Thyroid gland (tissue), 4 donors: Measurements from ENCODE around the gene SVOPL. TPM values are rescaled to one million over a fixed set of nuclear protein-coding genes. Genes with fewer than 3 reads are reported as not detected.
"Not testable (repeated sequence)": the region's sequence is repeated elsewhere in the genome, so short reads cannot be mapped to it uniquely, and the experiment has no call there.

ENCODE experiments used
- DNase-seq, 2 donors: peaks; one replicate each; pipeline ENCODE4 v3.0.0-alpha.2; 2019
- H3K27ac ChIP-seq, 3 donors: fragments of 200-600 bp; sonication (generic); 1 replicate in 2 of 3; 2 replicates in 1 of 3; pipeline ENCODE4 v1.5.1; 2016 to 2019; ENCODE audit warnings: mild to moderate bottlenecking in 1 of 3, moderate library complexity in 1 of 3
- H3K27me3 ChIP-seq: fragments of 200-600 bp; sonication (generic); one replicate; pipeline ENCODE4 v1.5.1; 2019
- H3K36me3 ChIP-seq, 2 donors: fragments of 200-600 bp; sonication (generic); one replicate each; pipeline ENCODE4 v1.5.1; 2016 to 2019
- H3K4me1 ChIP-seq, 2 donors: fragments of 200-600 bp; sonication (generic); one replicate each; pipeline ENCODE4 v1.5.1; 2017 to 2019
- H3K4me3 ChIP-seq, 3 donors: fragments of 200-600 bp; sonication (generic); replicated peaks in 1 of 3; 1 replicate in 2 of 3; 2 replicates in 1 of 3; pipeline ENCODE4 v1.5.1; 2016; ENCODE audit warnings: mild to moderate bottlenecking in 1 of 3
- H3K9me3 ChIP-seq: fragments of 200-600 bp; sonication (generic); one replicate; pipeline ENCODE4 v1.5.1; 2017
- POLR2A ChIP-seq, 2 donors: fragments of 450-650 bp; IDR thresholded peaks; one replicate each; pipeline ENCODE4 v1.6.1; 2017; ENCODE audit warnings: antibody characterized with exemption in 2 of 2, mild to moderate bottlenecking in 2 of 2, moderate library complexity in 1 of 2
- WGBS, 2 donors: methylation state at CpG; one replicate each; pipeline ENCODE4 v1.1.5; 2017; 5-methylcytosine and 5-hydroxymethylcytosine counted together
- intact Hi-C: fragments of 100-400 bp; cut with DNase I; formaldehyde crosslinking; loops from one replicate; pipeline ENCODE4 v1.15.1; 2023
- total RNA-seq, 4 donors: library from RNA; depleted of rRNA; stranded (reverse); fragments of >200 nt; gene quantifications; one replicate each; pipeline ENCODE4 v1.2.3, GENCODE V29; 2016
- TF ChIP-seq, protein P1 (sequence below), 6 experiments: fragments of 200-600 bp in 3 of 6; fragments of 450-650 bp in 3 of 6; sonication (generic) in 3 of 6; IDR thresholded peaks; one replicate each; pipeline ENCODE4 v1.5.1; 2016 to 2019; ENCODE audit warnings: antibody characterized with exemption in 6 of 6, mild to moderate bottlenecking in 2 of 6, inconsistent platforms in 1 of 6, moderate library complexity in 1 of 6

The SVOPL gene
- total RNA-seq, 4 donors from 2014 or later: 0.10 TPM; not detected in 3

DNA sequence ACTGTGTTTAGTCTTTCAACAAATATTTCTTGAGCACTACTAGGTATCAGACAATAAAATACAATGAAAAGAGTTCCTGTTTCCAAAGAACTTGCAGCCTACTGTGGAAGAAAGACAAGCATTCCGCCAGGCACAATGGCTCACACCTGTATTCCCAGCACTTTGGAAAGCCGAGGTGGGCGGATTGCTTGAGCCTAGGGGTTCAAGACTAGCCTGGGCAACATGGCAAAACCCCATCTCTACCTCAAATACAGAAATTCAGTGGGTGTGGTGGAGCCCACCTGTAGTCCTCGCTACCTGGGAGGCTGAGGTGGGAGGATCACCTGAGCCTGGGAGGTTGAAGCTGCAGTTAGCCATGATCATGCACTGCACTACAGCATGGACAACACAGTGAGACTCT is 6.1 kb downstream of the SVOPL start:
- Histone ChIP-seq H3K27me3 (no peaks in the 10 kb centered on the region), H3K4me3 (no peak overlapping the region), H3K9me3 (no peaks in the 10 kb centered on the region), H3K36me3 (no peaks in the 10 kb centered on the region), H3K4me1 (no peaks in the 10 kb centered on the region), H3K27ac (no peak overlapping the region)
- intact Hi-C loops: no loop called here
- TF ChIP-seq POLR2A (IDR thresholded peaks at IDR 0.05): no peak
- TF ChIP-seq, protein P1, sequence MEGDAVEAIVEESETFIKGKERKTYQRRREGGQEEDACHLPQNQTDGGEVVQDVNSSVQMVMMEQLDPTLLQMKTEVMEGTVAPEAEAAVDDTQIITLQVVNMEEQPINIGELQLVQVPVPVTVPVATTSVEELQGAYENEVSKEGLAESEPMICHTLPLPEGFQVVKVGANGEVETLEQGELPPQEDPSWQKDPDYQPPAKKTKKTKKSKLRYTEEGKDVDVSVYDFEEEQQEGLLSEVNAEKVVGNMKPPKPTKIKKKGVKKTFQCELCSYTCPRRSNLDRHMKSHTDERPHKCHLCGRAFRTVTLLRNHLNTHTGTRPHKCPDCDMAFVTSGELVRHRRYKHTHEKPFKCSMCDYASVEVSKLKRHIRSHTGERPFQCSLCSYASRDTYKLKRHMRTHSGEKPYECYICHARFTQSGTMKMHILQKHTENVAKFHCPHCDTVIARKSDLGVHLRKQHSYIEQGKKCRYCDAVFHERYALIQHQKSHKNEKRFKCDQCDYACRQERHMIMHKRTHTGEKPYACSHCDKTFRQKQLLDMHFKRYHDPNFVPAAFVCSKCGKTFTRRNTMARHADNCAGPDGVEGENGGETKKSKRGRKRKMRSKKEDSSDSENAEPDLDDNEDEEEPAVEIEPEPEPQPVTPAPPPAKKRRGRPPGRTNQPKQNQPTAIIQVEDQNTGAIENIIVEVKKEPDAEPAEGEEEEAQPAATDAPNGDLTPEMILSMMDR (IDR thresholded peaks at IDR 0.05): no peak
- DNase-seq: no peak
- WGBS, 2 donors: 95% methylated on average over 4 of the region's 4 CpGs

DNA sequence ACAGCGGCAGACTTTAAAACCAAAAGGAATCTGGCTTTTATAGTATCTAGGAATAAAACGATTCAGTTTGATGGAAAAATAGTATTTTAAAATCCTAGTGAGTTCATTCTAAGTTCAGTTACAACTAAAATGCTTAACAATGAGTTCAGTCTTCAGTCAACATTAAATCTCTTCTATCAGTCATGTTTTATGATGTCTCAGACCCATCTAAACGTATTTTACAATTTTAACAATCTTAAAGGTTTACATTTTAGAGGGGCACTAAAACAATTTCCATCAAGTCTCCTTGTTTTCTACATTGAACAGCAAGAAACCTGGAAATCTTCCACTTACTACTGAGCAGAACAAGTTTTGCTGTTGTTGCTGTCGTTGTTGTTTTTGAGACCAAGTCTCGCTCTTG is 10.0 kb downstream of the SVOPL start:
- H3K9me3 ChIP-seq: no peaks in the 10 kb centered on the region
- H3K36me3 ChIP-seq: no peaks in the 10 kb centered on the region
- DNase-seq: no peak
- intact Hi-C loops: no loop called here
- no peak overlapping the region for H3K27ac ChIP-seq
- TF ChIP-seq, protein P1 (IDR thresholded peaks at IDR 0.05): no peak
- TF ChIP-seq POLR2A (IDR thresholded peaks at IDR 0.05): no peak
- no peaks in the 10 kb centered on the region for H3K4me1 ChIP-seq
- H3K27me3 ChIP-seq: no peaks in the 10 kb centered on the region
- no peak overlapping the region for H3K4me3 ChIP-seq
- WGBS, 2 donors: 83 to 89% methylated on average over 5 of the region's 5 CpGs

DNA sequence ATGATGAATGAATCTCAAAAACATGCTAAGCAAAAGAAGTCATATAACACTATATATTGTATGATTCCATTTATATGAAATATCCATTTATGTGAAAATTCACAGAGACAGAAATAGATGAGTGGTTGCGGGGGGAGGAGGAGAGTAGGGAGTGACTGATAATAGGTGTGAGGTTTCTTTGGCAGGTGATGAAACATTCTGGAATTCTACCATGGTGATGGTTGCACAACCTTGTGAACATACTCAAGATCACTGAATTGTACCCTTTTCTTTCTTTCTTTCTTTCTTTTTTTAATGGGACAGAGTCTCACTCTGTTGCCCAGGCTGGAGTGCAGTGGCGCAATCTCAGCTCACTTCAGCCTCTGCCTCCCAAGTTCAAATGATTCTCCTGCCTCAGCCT is 10.7 kb downstream of the SVOPL start:
- no peak overlapping the region for H3K27ac ChIP-seq
- H3K4me1 ChIP-seq: no peaks in the 10 kb centered on the region
- no peaks in the 10 kb centered on the region for H3K36me3 ChIP-seq
- no peak overlapping the region for H3K4me3 ChIP-seq
- H3K27me3 ChIP-seq: no peaks in the 10 kb centered on the region
- no peak for TF ChIP-seq POLR2A (IDR thresholded peaks at IDR 0.05)
- TF ChIP-seq, protein P1 (IDR thresholded peaks at IDR 0.05): no peak
- 94 to 95% methylated on average over 2 of the region's 2 CpGs for WGBS, 2 donors
- no peak for DNase-seq
- intact Hi-C loops: no loop called here
- H3K9me3 ChIP-seq: no peaks in the 10 kb centered on the region

DNA sequence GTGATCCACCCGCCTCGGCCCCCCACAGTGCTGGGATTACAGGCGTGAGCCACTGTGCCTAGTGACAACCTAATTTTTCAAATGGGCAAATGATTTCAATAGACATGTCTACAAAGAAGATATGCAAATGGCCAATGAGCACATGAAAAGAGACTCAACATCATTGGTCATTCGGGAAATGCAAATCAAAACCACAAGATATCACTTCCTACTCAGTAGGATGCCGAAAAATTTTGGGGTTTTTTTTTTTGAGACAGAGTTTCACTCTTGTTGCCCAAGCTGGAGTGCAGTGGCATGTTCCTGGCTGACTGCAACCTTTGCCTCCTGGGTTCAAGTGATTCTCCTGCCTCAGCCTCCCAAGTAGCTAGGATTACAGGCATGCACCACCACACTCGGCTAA is 13.1 kb downstream of the SVOPL start:
- DNase-seq, H3K9me3 ChIP-seq, intact Hi-C loops, H3K4me3 ChIP-seq, H3K27me3 ChIP-seq, H3K4me1 ChIP-seq, H3K36me3 ChIP-seq, H3K27ac ChIP-seq: not testable (repeated sequence)
- WGBS, 2 donors: 90 to 97% methylated on average over 6 of the region's 6 CpGs

DNA sequence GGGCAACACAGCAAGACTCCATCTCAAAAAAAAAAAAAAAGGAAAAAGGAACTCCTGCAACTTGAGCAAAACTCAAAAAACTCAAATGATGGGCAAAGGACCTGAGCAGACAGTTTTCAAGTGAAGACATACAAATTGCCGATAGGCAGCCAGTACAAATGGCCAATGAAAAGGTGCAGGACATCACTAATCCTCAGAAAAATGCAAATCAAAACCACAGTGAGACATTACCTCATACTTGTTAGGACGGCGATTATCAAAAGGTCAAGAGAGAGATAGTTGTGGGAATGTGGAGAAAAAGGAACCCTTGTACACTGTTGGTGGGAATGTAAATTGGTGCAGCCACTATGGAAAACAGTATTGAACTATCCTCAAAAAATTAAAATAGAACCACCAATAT is 16.8 kb downstream of the SVOPL start:
- Histone ChIP-seq H3K4me1 (no peaks in the 10 kb centered on the region), H3K36me3 (no peaks in the 10 kb centered on the region), H3K27ac (no peak overlapping the region), H3K4me3 (no peak overlapping the region), H3K27me3 (no peaks in the 10 kb centered on the region), H3K9me3 (no peaks in the 10 kb centered on the region)
- no peak for DNase-seq
- no peak for TF ChIP-seq POLR2A (IDR thresholded peaks at IDR 0.05)
- TF ChIP-seq, protein P1 (IDR thresholded peaks at IDR 0.05): no peak
- intact Hi-C loops: no loop called here
- 85 to 86% methylated on average over 3 of the region's 3 CpGs for WGBS, 2 donors

DNA sequence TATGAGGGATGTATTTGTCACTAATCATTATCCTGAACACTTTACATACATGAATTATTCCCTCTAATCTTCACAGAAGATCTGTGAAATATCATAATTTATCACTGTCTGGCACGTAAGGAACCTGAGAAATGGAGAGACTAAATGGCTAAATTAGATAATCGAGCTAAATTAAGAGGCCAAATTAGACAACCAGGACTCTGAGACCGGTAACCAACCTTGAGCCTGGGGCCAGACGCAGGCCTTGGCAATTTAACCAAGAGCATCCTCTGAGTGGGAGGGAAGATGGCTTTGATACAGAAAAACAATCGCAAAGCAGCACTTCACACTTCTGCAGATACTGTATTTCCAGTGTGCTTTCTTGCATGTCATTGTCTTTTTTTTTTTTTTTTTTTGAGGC is 21.4 kb downstream of the SVOPL start:
- no peaks in the 10 kb centered on the region for H3K27me3 ChIP-seq
- 50 to 73% methylated on average over 5 of the region's 5 CpGs for WGBS, 2 donors
- no peak overlapping the region for H3K4me3 ChIP-seq
- intact Hi-C loops: no loop called here
- H3K4me1 ChIP-seq: no peaks in the 10 kb centered on the region
- no peak overlapping the region for H3K27ac ChIP-seq
- no peaks in the 10 kb centered on the region for H3K36me3 ChIP-seq
- no peaks in the 10 kb centered on the region for H3K9me3 ChIP-seq
- no peak for DNase-seq
- TF ChIP-seq, protein P1 (IDR thresholded peaks at IDR 0.05): no peak
- no peak for TF ChIP-seq POLR2A (IDR thresholded peaks at IDR 0.05)
